HG03460 (cell line): ENCODE results near the gene TMEM232.
"Not testable (repeated sequence)": the region's sequence is repeated elsewhere in the genome, so short reads cannot be mapped to it uniquely, and the experiment has no call there.

Experiments
- ATAC-seq: cut with Tn5 transposase; IDR thresholded peaks from one replicate; pipeline ENCODE4 v1.9.1; 2021; ENCODE audit not compliant: unreplicated experiment

Gene TMEM232

DNA sequence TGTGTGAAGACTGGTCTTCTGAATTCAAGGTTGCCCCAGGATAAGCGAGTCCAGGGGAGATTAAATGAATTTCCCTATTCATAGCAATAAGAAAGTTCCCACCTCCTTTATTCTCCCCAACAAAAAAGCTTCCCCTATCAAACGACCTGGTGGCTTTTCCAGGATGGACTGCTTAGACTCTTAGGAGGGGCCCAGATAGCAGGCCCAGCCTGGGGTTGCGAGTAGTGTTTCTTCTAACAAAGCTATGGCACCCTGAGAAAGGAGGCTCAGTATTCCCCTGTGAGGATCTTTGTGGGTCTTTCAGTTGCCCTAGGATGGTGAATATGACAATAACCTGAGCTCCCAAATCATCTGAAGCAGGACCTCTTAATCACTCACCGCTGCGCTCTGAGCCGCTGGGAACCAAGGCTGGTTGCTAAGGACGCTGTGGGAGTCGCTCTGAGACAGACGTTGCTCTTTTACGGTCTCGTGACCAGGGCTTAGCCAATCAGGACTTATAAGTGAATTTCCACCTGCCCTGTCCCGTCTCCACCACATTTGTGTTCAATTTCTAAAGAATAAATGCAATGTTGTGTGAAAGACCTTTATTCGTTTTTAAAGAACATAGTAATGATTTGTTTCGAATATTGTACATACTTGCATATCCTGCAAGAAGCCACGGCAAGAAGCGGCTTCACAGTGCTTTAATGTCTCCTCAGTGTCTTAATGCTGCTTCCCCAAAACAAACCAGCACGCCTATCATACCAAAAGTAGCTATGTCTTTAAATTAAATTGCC is at the start of gene TMEM232:
Gene TMEM232, minus strand, starts transcription at position 423 of the 776 bp plus-strand sequence. CDS start 59,319 bp downstream, outside the sequence.
- ATAC-seq, result peak; percentile 100

DNA sequence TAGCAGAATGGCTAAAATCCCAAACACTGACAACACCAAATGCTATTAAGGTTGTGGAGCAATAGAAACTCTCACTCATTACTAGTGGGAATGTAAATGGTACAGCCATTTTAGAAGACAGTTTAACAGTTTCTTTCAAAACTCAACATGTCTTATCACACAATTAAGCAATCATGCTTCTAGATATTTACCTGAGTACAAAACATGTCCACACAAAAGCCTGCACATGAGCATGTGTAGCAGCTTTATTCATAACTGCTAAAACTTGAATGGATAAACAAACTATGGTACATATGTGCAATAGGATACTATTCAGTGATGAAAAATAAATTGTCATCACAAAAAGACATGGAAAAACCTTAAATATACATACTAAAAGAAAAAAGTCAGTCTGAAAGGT is 43.8 kb upstream of the TMEM232 start:
- no peak for ATAC-seq

DNA sequence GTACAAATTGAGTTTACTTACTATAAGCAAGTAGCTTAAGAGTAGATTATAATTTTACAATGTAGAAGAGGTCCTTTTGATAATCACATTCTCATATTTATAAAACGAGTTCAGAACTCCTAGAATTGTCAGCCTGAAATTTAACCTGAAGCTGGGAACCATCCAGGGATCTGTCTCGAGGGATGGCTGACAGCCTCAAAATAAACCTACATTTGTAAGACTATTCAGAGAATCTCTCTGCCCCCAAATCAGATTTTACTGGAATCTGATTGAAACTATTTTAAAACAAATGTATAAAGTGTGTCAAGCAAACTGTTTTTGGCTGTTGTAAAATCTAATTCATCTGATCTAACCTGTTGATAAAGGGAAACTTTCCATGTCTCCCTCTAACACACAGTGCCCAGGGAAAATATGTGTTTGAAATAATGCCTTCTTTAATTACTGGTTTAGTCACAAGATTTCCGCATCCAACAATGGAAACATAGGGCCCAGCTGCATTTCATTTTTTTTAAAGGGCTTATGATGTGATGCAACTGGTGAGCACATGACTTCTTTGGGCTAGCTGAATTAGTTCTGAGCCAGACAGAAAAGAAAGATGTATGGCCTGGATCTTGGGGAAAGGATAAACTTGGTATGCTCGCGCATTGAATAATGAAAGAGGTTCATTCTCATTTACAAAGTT is 42.7 kb upstream of the TMEM232 start:
- ATAC-seq, result no peak

DNA sequence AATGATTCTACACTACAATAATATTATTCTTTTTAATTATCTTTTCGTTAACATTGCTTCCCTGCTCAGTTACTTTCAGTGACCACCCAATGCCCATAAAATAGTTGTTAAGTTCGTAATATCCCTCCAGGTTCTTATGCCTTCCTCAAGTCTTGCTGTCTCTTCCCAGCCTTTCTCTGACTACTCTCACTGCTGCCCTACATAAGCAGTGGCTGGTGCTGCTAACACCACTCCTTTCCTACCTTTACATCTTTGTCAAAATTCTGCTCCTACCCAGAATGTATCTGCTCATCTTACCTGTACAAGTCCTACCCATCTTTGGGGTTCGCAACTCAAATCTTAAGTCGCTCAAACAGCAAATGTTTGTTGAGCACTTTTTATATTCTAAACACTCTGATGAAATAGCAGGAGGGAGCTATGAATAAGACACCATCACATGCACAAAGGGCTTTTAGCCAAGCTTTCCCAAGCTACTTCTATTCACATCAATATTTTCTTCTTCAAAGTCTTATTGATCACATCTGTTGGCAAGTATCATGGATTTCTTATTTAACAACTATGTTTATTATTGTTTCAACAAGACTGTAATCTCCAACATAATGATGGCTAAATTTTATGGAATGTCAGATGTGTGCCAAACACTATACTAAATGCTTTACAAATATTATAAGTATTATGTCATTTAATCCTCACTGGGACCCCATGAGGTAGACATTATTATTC is 41.8 kb upstream of the TMEM232 start:
- no peak for ATAC-seq

DNA sequence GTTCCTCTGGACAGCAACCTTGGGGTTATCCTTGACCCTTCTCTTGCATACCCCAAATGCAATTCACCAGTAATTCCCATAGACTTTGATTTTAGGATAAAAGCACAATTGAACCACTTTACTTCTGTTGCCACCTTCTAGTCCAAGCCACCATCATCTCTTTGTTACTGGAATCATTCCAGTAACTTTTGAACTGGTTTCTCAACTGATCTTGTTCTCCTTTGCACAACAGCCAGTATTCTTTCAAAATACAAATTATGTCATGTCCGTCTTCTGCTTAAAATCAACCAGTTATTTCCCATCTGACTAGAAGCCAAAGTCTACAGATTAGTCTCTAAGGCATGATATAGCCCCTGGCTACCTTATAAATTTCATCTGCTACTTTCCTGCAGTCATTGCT is 33.7 kb upstream of the TMEM232 start:
- no peak for ATAC-seq

DNA sequence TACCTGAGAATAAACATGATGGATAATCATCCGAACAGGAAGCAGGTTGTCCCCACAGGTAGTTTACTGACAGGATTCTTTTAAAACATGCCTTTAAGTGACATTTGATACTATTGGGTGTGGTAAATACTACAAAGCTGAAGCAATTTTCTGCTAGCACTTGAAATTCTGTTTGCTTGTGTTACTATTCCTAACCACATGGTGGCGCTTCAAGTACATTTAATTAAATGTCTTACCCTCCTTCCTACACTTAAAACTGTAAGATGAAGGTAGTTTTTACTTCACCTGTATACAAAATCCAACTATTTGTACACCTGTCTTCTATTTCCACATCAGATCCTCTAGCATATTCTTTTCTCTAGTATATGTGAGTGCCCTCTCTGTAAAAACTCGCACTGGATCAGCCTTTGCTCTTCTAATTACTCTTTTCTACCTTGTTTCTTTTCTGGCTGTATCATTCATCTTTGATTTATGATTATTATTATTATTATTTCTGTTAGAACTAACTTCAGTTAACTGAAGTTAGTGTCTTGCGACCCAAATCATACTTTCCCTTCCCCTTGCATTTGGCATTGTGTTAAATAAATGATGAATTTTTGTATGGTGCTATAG is 30.8 kb upstream of the TMEM232 start:
- no peak for ATAC-seq

DNA sequence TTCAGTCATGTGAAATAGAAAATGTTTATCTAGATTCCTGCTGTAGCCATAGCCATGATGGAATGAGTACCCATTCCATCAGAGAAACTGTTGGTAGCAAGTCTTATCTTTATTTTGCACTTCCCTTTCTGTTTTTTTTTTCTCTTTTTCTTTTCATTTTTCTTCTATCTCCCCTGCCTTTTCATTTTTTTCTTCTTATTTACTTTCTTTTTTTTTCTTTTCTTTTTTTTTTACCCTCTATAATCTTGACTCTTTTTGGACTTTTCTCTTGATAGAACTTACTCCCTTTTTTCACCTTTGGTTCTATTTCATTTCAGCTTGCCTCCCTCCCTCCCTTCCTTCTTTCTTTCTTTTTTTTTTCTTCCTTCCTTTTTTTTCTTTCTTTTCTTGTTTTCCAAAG is 27.7 kb upstream of the TMEM232 start:
- ATAC-seq, result no peak

DNA sequence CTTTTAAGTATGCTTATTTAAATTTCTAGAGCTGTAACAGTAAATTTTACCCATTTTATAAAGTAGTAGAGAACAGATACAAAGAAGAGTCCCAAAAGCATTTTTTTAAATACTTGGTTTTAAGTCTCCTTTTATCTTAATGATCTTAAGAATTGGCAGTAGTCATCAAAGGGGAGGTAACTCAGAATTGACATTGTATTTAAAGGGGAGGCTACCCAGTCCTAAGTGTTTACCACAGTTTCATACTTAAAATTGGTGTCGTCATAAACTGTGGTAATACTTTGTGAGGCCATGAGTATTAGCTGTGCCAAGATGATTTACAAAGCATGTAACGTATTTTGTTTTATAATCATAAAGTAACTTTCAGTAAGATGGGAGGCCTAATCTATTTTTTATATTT is 27.1 kb upstream of the TMEM232 start:
- ATAC-seq, result no peak

DNA sequence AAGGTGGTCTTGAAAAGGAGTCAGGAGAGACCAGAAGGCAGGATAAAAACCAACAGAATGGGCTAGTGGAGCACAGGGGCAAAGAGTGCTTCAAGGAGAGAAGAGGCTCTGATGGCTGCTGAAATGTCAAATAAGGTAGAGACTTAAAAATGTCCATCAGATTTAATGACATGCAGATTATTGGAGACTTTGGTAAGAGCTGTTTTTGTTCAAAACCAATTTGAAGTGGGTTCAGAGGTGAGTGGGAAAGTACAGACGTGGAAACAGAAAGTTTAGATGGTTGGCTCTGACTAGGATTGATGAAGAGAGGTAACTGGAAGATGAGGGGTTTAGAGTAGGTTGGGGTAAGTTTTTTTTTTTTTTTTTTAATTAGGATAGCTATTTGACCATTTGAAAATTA is 26.5 kb upstream of the TMEM232 start:
- peak; percentile 9 for ATAC-seq

DNA sequence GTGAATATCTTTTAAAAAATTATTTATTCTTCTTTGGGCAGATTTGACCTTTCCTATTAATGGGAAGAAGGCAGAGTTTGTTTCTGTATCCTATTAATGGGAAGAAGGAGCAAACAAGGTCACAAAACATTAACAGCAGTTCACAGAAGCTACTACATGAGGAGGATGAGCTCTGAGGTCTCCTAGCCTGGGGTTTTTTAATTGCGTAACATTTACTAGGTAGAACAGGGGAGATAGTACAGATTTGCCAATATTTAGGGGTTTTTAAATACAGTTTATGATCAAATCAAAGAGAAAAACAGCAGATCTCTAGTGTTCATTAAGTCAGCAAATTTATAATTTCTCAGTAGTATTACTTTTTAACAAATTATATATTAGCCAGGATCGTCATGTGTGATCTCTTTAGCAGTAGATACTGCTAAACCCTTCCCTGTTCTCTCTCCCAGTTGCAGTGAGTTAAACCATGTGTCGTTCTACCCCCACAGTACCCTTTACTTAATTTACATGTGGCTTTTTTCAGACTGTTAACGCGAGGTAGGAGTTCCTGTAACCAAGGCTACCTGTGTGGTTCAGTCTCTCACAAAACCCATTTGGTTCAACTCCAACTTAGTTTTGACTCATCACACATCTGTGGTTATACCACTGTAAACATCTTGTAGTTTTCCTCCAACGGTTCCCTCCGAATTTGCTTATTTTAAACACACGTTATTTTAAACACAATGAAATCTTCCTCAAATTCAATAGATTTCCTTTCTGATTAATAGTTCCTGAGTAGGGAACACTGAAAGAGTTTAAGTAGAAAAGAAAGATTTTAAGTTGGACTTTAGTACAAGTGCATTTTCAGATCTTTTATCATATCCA is 25.7 kb upstream of the TMEM232 start:
- peak; percentile 98 for ATAC-seq

DNA sequence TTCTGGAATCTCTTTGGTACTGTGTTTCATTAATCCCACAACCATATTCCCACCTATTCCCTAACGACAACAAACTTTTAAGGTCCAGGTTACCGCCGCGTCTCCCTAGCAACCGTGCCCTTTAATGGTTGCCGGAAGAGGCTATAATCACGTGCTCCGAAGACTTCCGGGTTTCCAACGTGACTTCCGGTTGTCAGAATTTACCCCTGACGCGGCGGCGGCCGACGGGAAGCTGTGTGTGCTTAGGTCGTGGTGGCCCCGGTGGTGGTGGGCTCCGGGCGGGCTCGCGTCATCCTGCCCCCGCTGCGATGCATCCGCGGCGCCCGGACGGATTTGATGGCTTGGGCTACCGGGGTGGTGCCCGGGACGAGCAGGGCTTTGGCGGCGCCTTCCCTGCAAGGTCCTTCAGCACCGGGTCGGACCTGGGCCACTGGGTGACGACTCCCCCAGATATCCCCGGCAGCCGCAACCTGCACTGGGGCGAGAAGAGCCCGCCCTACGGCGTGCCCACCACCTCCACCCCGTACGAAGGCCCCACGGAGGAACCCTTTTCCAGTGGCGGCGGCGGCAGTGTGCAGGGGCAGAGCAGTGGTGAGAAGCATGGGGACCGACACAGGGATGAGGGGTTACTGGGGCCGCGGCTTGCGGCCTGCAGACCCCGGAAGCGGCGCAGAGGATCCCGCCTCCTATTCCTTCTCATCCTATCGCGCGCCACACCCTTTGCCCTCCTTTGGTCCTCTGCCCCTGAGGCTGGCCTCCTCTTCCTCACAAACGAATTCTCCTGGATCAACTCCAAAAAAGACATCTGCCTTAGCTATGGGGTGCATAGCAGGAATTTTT is 12.6 kb upstream of the TMEM232 start, which contains the start of gene SLC25A46:
Gene SLC25A46, plus strand, starts transcription at position 196 of the 840 bp plus-strand sequence. Its CDS starts 113 bp downstream, at position 309.
- peak; percentile 97 for ATAC-seq

DNA sequence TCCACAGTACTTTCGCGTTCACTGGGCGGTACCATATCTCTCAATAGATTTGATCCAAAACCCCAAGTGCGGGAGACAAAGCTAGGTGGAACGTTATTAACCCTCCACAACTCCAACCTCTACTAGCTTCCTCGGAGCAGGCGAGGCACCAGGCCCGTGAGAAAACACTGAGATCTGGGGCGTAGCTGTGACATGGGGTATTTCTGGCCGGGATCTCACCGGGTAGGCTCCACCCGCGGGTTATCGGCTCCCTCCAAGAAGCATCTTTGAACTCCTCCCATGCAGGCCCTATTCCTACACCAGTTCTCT is 12.0 kb upstream of the TMEM232 start:
- ATAC-seq, result peak; percentile 54

DNA sequence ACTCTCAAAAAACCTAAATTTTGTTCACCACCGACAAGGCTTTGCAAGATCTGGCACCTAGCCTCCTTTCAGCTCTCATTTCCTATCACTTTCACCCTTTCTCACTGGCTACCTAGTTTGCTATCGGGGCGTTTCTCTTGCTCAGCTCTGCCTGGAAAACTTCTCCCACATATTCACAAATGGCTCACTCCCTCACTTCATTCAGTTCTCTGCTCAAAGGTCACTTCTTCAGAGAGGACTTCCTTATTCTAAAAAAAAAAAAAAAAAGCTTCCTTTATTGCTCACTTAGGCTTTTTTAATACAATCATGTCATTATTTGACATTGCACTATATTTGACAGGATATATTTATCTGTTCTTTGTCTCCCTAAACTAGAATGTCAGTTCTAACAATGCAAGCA is 10.3 kb upstream of the TMEM232 start:
- no peak for ATAC-seq

DNA sequence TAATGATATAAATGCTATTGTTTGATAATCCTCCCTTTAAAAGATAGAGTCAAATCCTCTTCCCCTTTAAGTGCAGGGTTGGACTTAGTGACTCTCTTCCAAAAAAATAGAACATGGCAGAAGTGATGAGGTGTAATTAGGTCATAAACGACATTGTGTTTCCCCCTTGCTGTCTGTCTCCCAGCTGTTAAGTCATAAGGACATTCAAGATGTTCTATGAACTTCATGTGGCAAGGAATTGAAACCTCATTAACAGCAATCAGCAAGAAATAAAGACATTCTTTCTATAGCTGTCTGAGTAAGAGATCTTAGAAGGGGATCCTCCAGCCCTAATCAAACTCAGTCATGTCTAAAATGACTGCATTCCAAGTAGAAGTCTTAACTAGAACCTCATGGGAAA is 9.1 kb upstream of the TMEM232 start:
- no peak for ATAC-seq

DNA sequence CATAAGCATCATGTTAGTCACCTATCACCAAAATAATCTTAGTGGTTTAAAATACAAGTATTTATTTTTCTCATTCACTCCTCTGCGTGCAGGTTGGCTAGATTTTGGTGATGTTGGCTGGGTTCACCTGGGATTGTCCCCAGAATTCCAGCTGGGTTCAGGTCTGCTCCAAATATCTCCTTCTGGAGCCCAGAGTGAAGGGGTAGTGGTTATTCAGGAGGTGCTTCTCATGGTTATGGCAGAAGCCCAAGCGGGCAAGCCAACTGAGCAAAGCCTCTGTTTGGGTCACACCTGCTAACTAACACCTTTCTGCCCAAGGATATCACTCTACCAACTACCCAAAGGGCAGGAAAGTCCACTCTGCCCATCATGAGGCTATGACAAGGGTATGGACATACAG is 7.6 kb upstream of the TMEM232 start:
- no peak for ATAC-seq

DNA sequence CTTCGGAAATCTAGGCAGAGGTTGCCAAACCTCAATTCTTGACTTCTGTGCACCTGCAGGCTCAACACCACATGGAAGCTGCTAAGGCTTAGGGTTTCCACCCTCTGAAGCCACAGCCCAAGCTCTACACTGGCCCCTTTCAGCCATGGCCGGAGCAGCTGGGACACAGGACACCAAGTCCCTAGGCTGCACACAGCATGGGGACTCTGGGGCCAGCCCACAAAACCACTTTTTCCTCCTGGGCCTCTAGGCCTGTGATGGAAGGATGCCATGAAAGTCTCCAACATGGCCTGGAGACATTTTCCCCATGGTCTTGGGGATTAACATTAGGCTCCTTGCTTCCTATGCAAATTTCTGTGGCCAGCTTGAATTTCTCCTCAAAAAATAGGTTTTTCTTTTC is 5.0 kb upstream of the TMEM232 start:
- ATAC-seq, result not testable (repeated sequence)

DNA sequence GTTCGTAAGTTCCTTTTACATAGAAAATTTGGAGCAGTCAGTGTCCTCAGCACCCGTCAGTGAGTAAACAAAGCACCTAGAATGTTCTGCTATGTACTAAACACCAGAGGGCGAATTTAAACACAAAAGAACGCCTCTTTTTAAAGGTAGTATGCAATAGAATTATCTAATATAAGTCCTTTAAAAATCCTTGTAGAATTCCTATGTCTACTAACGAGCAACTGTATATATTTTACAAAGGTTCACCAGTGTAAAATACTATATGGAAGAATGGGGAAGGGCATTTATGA is 499 bp upstream of the TMEM232 start:
- peak; percentile 53 for ATAC-seq

DNA sequence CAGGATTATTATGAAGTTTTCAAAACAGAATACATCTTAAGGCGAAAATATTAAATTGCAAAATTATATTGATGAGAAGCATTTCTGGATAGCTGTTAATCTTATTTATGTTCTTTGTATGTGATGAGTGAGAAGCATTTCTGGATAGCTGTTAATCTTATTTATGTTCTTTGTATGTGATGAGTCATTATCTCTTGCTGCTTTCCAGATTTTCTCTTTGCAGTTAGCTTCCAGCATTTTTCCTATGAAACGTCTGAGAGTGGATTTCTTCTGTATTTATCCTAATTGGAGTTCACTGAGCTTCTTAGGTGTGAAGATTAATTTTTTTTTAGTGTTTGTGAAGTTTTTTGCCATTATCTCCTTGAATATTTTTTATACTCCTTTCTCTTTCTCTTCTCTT is 8.2 kb downstream of the TMEM232 start:
- no peak for ATAC-seq

DNA sequence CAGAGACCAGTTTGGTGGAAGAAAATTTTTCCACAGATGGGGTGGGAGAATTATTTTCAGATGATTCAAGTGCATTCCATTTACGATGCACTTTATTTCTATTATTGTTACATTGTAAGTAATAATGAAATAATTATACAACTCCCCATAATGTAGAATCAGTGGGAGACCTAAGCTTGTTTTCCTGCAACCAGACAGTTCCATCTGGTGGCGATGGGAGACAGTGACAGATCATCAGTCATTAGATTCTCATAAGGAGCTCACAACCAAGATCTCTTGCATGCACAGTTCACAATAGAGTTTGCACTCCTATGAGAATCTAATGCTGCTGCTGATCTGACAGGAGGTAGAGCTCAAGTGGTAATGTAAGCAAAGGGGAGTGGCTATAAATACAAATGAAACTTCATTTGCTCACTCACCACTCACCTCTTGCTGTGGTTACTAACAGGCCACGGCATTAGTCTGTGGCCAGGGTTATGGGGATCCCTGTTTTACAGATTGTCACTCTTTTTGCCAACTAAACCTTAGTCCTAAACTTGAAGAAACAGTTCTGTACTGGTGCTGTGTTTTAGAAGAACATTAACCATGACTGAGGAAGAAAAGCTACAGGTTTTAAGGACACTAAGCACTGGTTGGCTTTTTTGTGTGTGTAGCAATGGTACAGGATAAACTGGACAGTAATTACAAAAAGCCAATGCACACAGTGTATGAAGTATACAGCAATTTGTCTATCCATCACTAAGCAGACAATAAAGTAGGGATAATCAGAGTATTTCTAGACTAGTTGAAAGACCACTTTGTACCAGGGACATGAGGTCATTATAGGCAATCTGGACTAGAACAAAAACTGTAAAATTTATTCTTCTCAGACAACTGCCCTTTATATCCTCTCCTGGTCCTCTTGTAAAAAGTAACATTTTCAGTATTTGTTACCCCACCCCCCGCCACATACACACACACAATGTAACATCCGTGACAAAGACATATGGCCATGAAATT is 9.9 kb downstream of the TMEM232 start:
- ATAC-seq, result peak; percentile 78
